HL-60 (cell line): ENCODE measurements around the gene SERPINA5.

Experiments used
- DNase-seq, 2 experiments: peaks; one replicate each; pipeline ENCODE4 v3.0.0-alpha.2; 2010 to 2020; ENCODE audit warnings: low read depth in 1 of 2, low spot score in 1 of 2
- H3K27ac ChIP-seq: fragments of 250-450 bp; sonication (Bioruptor Pico); replicated peaks from 2 replicates; pipeline ENCODE4 v1.5.1; 2020; ENCODE audit warnings: mild to moderate bottlenecking, moderate library complexity
- H3K27me3 ChIP-seq: fragments of 250-450 bp; sonication (Bioruptor Pico); 2 replicates; pipeline ENCODE4 v1.5.1; 2021; ENCODE audit warnings: mild to moderate bottlenecking, moderate library complexity; ENCODE audit not compliant: insufficient read depth, poor library complexity, severe bottlenecking
- H3K4me3 ChIP-seq: replicated peaks from 2 replicates; pipeline ENCODE4 v1.5.1; 2011; ENCODE audit warnings: mild to moderate bottlenecking, control low read depth, low read length; ENCODE audit not compliant: insufficient read depth
- CTCF ChIP-seq: IDR thresholded peaks from one replicate; pipeline ENCODE4 v1.5.1; 2011; ENCODE audit warnings: low read length, control low read depth, inconsistent platforms; ENCODE audit not compliant: insufficient read depth
- GABPA ChIP-seq: IDR thresholded peaks from 2 replicates; pipeline ENCODE4 v1.6.1; 2012; ENCODE audit warnings: low read depth
- POLR2AphosphoS5 ChIP-seq: IDR thresholded peaks from 2 replicates; pipeline ENCODE4 v1.6.1; 2012; ENCODE audit warnings: low read depth
- REST ChIP-seq: IDR thresholded peaks from 2 replicates; pipeline ENCODE4 v1.6.1; 2012; ENCODE audit warnings: low read depth; ENCODE audit not compliant: insufficient replicate concordance
- SPI1 ChIP-seq: IDR thresholded peaks from 2 replicates; pipeline ENCODE4 v1.6.1; 2012; ENCODE audit warnings: low read depth, mild to moderate bottlenecking, borderline replicate concordance

SERPINA5 gene

GRCh38 chr14:94617366-94617941 is 36.2 kb downstream of the SERPINA5 start:
- no peak for DNase-seq

GRCh38 chr14:94617988-94618822 is 37.0 kb downstream of the SERPINA5 start:
- TF ChIP-seq POLR2AphosphoS5 = no peak
- TF ChIP-seq REST = no peak
- no peak for TF ChIP-seq GABPA
- TF ChIP-seq CTCF = no peak
- no peaks in the 10 kb centered on the region for H3K27me3 ChIP-seq
- no peak overlapping the region for H3K27ac ChIP-seq
- no peak overlapping the region for H3K4me3 ChIP-seq
- DNase-seq = no peak

More at GRCh38 chr14:94617366-94617941, 36.2 kb downstream of the SERPINA5 start:
- TF ChIP-seq CTCF = no peak
- TF ChIP-seq POLR2AphosphoS5 = no peak
- no peak for TF ChIP-seq GABPA
- no peak for TF ChIP-seq REST
- TF ChIP-seq SPI1 = no peak
- Histone ChIP-seq H3K27ac (no peak overlapping the region), H3K27me3 (no peaks in the 10 kb centered on the region), H3K4me3 (no peak overlapping the region)

- H3K4me3 ChIP-seq = no peak overlapping the region
- TF ChIP-seq CTCF (no peak), SPI1 (no peak), POLR2AphosphoS5 (no peak), REST (no peak), GABPA (no peak)
- peaks cover under 1% of the 10 kb centered on the region for H3K27me3 ChIP-seq
- H3K27ac ChIP-seq = no peak overlapping the region
- DNase-seq = no peak
These were observed 38.1 kb downstream of the SERPINA5 start for GRCh38 chr14:94619297-94619696.
